ENCODE data around the gene PDGFRB. TPM values are rescaled to one million over a fixed set of nuclear protein-coding genes. Genes with fewer than 3 reads are reported as not detected.

The PDGFRB gene
- total RNA-seq, 2 experiments from 2014 or later = 0.58 to 0.74 TPM

DNA sequence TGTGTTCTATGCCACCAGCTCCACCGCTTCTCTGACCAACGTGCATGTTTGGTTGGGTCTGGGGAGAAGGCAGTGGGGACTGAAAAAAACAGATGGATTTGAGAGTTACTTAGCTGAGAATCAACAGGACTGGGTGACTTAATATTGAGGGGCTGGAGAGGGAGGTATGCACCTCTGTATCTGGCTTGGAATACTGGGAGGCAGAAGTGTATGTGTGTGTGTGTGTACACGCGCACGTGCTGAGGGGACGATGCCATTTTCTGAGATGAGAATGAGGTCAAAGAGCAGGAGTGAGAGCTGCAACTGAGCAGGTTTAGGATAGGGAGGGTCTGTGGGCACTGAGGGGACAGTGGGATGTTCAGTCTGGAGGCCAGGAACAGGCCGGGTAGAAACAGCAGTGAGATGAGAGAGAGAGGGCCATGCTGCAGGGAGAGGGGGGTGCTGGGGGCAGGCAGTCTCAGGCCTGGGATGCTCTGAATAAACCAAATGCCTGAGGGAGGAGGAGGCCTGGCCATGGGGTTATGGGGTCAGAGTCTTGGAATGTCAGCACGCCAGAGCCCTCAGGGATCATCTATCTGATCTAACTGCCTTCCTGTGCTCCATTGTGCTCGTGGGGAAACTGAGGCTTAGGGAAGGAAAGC lies 14.0 kb downstream of the PDGFRB start:
- Mint-ChIP-seq H3K27ac (no peak overlapping the region), H3K4me1 (ENCODE audit: low read depth) (no peaks in the 10 kb centered on the region), H3K9me3 (no peaks in the 10 kb centered on the region), H3K4me3 (no peak overlapping the region), H3K36me3 (ENCODE audit: low read depth) (no peaks in the 10 kb centered on the region), H3K27me3 (no peaks in the 10 kb centered on the region)
- CTCF ChIA-PET = no interaction called here
- TF ChIP-seq, protein P1, sequence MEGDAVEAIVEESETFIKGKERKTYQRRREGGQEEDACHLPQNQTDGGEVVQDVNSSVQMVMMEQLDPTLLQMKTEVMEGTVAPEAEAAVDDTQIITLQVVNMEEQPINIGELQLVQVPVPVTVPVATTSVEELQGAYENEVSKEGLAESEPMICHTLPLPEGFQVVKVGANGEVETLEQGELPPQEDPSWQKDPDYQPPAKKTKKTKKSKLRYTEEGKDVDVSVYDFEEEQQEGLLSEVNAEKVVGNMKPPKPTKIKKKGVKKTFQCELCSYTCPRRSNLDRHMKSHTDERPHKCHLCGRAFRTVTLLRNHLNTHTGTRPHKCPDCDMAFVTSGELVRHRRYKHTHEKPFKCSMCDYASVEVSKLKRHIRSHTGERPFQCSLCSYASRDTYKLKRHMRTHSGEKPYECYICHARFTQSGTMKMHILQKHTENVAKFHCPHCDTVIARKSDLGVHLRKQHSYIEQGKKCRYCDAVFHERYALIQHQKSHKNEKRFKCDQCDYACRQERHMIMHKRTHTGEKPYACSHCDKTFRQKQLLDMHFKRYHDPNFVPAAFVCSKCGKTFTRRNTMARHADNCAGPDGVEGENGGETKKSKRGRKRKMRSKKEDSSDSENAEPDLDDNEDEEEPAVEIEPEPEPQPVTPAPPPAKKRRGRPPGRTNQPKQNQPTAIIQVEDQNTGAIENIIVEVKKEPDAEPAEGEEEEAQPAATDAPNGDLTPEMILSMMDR (IDR thresholded peaks at IDR 0.05) = no peak
- intact Hi-C loops (cut with micrococcal nuclease) = no loop called here
- DNase-seq (no peak), ATAC-seq (no peak)
- POLR2A ChIA-PET = no interaction called here

DNA sequence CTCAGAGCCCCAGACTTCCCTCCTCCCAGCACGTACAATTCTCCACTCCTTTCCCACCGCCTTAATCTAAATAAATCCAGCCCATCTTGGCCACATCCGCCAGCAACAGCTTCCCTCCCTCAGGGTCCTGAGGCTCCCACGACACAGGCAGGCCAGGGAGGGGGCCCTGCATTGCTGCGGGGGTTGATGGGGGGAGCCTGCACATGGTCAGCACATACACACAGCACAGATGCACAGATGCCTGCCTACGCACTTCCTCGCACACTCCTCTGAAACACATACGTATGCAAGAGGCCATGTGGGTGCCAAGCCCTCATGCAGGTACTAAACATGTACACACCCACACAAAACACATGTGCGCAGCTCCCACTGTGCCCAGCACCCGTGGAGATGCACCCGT lies 14.8 kb downstream of the PDGFRB start:
- intact Hi-C loops (cut with micrococcal nuclease) = no loop called here
- Mint-ChIP-seq H3K27ac (no peak overlapping the region), H3K4me1 (ENCODE audit: low read depth) (no peaks in the 10 kb centered on the region), H3K27me3 (no peaks in the 10 kb centered on the region), H3K4me3 (no peak overlapping the region), H3K36me3 (ENCODE audit: low read depth) (no peaks in the 10 kb centered on the region), H3K9me3 (no peaks in the 10 kb centered on the region)
- TF ChIP-seq, protein P1 (IDR thresholded peaks at IDR 0.05) = no peak
- POLR2A ChIA-PET = no interaction called here
- CTCF ChIA-PET = no interaction called here
- no peak for DNase-seq
- ATAC-seq = no peak

DNA sequence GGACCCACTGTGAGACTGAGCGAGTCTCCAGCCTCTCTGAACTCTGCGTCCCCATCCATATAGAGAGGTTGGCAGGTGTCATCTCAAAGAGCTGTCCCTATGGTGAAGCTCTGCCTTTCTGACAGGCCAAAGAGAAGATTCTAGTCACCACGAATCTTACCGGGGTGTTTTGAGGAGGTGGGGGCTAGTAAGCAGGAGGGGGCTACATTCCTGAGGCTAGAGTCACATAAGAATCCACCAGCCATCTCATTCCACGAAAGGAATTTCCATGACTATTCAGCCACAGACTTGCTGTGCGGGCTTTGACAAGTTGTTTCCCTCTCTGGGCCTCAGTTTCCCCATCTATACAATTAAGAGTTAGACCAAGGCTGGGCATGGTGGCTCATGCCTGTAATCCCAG lies 16.3 kb downstream of the PDGFRB start:
- CTCF ChIA-PET = no interaction called here

DNA sequence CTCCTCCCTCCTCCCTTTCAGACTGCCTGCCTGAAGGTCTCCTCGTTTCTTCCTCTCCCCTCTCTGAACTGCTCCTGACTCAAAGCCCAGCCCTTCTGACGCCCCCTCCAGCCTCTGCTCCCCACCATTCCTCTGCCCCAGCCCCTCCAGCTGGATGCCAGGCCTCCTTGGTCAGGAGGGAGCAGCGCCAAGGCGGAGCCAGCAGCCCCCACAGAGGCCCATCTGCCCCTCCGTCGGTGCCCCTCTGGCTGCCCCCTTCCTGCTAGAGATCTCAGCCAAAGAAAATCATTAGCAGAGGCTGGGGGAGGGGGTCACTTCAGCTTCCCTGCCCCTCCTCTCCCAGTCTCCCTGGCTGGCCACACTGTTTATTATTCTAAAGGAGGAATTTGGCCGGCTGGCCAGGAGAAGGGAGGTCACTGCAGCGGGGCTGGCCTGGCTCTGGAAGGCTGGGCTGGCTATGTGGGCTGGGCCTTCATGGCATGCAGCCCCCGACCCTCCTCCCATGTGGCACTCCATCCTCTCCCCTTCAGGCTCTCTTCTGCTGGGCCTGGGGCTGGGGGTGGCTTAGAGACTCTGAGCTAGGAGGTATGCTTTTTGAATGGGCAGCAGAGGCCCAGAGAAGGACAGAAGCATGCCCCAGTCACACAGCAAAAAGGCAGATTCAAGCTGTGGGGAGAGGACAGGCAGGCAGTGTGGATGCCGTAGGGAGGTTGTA lies 16.9 kb downstream of the PDGFRB start:
- ATAC-seq = no peak
- Mint-ChIP-seq H3K27ac (no peak overlapping the region), H3K27me3 (no peaks in the 10 kb centered on the region)

More for the DNA sequence above, 16.3 kb downstream of the PDGFRB start:
- Mint-ChIP-seq H3K9me3 (no peaks in the 10 kb centered on the region), H3K36me3 (ENCODE audit: low read depth) (no peaks in the 10 kb centered on the region), H3K4me3 (no peak overlapping the region), H3K4me1 (ENCODE audit: low read depth) (no peaks in the 10 kb centered on the region), H3K27me3 (no peaks in the 10 kb centered on the region), H3K27ac (no peak overlapping the region)
- no peak for DNase-seq
- POLR2A ChIA-PET = no interaction called here
- intact Hi-C loops (cut with micrococcal nuclease) = no loop called here
- no peak for ATAC-seq
- TF ChIP-seq, protein P1 (IDR thresholded peaks at IDR 0.05) = no peak

DNA sequence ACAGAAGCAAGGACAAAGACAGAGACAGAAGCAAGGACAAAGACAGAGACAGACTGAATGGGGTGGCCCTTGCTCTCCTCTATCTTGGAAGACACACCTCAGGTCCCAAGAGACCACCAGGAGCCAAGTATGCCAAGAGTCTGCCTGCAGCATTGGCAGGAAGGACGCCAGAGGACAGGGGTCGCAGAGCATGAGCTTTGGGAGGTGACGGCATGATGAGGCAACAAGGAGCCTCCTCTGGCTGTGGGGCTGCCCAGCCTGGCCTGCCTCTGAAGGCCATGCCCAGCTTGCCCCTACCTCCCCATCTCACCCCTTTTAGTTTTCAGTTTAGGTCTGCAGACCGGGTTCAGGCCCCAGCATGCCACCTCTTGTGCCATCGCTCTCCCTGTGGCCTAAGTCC lies 17.6 kb downstream of the PDGFRB start:
- ChIA-PET CTCF (interaction anchor here (1.0 kb wide), 1 partner anchor 12 kb away, joined by 3 read pairs; no protein-coding TSS in a partner anchor), POLR2A (no interaction called here)
- intact Hi-C loops (cut with micrococcal nuclease) = no loop called here
- Mint-ChIP-seq H3K9me3 (no peaks in the 10 kb centered on the region), H3K36me3 (ENCODE audit: low read depth) (no peaks in the 10 kb centered on the region), H3K4me1 (ENCODE audit: low read depth) (no peaks in the 10 kb centered on the region), H3K27ac (no peak overlapping the region), H3K4me3 (no peak overlapping the region), H3K27me3 (no peaks in the 10 kb centered on the region)
- no peak for DNase-seq
- no peak for ATAC-seq
- TF ChIP-seq, protein P1 (IDR thresholded peaks at IDR 0.05) = no peak

More for the DNA sequence above, 16.9 kb downstream of the PDGFRB start:
- POLR2A ChIA-PET = no interaction called here
- no peaks in the 10 kb centered on the region for H3K4me1 Mint-ChIP-seq (ENCODE audit: low read depth)
- TF ChIP-seq, protein P1 (IDR thresholded peaks at IDR 0.05) = no peak
- CTCF ChIA-PET = interaction anchor here (1.0 kb wide), 1 partner anchor 13 kb away, joined by 3 read pairs; no protein-coding TSS in a partner anchor
- intact Hi-C loops (cut with micrococcal nuclease) = no loop called here
- no peaks in the 10 kb centered on the region for H3K9me3 Mint-ChIP-seq
- DNase-seq = no peak
- H3K4me3 Mint-ChIP-seq = no peak overlapping the region
- H3K36me3 Mint-ChIP-seq (ENCODE audit: low read depth) = no peaks in the 10 kb centered on the region

Measured in activated CD8-positive, alpha-beta T cell treated with anti-CD3 and anti-CD28 coated beads for 36 hours (primary cell).